Ureter (tissue), 1 donor: ENCODE measurements around the gene PGA3. TPM values are rescaled to one million over a fixed set of nuclear protein-coding genes. Genes with fewer than 3 reads are reported as not detected.
"Not testable (repeated sequence)": the region's sequence is repeated elsewhere in the genome, so short reads cannot be mapped to it uniquely, and the experiment has no call there.

Experiments
- DNase-seq: peaks from one replicate; pipeline ENCODE4 v3.0.0-alpha.2; 2020; ENCODE audit warnings: low spot score
- total RNA-seq: library from RNA; stranded (reverse); gene quantifications from one replicate; pipeline ENCODE4 v1.2.4, GENCODE V29; 2023
- donor health status: DM: yes; HTN: yes; CAD: no.

PGA3 gene
- total RNA-seq, 1 donor from 2014 or later = not detected

DNA sequence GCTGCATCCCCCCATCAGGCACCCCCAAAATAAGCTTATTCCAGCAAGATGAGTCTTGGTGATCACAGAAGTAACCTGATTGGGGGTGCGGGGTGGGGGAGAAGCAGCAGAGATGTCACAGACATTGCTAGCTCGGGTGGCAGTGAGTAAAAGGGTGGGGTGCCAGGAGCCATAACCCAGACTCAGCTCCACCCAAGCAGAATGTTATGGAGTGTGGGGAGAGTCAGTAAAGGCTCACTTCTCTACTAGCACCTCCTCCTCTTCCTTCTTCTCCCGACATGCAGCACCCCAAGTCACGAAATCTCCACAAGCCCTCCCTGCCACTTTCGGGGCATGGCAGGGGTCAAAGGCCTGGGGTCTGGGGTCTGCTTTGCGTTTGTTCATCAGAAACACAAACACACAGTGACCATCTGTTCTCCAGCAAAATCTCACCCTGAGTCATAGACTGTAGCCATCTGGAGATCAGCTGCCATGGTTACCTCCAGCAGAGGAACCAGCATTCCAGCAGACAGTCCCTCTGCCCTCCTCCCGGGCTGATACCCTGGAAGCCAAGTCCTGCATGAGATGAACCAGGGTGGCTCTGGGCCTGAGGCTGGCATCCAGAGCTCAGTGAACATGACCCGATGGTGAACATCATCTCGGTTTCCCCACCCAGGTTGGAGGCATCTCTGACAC is 4.5 kb downstream of the PGA3 start:
- not testable (repeated sequence) for DNase-seq

DNA sequence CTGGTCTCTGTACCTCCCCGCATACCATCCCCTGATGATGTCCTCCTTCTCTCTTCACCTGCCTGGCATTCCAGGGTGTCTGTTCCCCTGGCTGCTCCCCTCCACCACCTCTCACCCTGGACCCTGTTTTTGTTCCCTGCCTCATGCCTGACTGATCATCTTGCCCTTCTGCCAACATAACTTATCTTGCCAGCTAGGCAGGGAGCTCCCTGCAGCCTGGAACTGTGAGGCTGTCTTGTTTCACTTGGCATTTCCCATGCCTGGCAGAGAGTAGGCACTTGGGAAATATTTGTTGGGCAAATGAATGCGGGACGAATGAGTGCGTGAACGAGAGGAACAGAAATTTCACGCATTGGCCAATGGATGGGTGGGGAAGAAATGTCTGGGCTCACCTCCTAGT is 7.3 kb downstream of the PGA3 start:
- DNase-seq = not testable (repeated sequence)

DNA sequence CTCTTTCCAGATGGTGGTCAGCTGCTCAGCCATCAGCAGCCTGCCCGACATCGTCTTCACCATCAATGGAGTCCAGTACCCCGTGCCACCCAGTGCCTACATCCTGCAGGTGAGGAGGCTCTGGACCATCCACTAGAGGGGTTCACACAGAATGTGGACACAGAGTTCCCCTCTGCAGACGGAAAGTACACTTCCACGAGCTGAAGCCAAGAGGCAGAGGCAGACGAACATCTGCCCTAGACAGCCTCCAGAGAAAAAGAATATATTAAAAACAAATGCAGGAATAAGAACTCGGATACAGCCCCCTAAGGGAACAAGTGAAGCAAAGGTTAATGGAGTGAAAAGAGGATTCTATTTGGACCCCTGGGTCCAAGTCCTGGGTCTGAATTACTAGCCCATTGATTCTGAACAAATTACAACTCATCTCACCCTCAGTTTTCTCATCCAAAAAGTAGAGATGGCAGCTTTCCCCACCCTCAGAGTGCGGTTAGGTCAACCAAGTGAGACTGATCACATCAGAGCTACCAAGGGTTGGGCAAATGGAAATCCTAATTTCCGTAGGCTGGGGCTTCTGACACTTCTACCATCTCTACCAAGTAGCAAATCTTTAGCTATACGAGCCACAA is 8.1 kb downstream of the PGA3 start:
- not testable (repeated sequence) for DNase-seq

DNA sequence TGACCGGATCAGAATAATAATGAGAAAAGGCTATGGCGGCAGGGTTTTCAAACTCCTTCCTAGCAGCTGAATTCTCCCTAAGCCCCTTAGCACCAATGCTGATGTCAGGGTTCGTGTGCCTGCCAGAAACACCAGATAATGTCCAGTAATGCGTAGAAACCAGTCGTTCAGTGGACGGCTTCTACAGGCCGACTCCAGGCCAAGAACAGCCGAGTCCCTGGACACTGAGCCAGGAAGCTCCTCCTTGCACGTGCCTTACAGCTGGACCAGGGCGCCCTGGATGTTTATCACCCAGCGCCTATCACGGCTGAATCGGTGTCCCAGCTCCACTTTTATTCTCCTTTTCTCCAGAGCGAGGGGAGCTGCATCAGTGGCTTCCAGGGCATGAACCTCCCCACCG is 8.9 kb downstream of the PGA3 start:
- not testable (repeated sequence) for DNase-seq

DNA sequence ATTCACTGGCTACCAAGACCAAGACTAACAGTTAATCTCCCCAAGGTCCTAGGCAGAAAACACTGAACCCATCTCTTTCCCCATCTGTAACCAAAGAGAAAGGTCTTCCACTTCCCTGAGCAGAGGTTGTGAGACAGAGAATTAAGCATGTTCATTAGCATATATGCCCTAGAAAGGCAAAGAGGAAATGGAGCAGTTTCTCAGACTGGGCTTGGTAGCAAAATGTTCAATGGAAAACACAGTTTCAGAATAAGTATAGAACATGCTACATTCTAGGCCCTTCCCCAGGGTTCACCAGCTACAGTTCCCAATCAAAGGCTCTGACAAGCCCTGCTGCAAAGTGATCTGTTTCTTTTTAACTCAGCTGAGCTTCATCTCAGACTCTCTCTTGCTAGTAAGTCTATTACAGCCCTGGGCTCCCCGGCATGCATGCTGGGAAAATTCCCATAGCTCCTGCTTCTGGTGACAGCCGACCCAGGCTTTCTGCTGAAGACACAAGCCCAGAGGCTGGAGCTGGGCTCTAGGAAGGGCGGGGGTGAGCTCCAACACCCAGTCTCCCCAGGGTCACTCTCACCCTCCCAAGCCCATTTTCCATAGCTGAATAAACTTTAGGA is 10.5 kb downstream of the PGA3 start:
- not testable (repeated sequence) for DNase-seq

DNA sequence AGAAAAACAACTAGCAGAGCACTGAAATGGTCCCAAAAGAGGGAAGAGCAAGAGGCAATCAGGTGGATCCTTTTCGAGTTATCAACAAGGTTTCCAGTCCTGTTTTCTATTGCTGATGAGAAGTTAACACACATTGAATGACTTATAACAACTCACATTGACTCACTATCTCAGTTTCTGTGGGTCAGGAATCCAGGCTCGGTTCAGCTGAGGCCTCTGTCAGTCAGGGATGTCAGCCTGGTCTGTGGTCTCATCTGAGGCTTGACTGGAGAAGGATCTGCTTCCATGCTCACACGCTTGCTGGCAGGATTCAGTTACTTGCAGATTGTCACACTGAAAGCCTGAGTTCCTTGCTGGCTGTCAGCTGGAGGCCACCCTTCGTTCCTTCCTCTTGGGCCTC is 15.0 kb downstream of the PGA3 start:
- DNase-seq = not testable (repeated sequence)

DNA sequence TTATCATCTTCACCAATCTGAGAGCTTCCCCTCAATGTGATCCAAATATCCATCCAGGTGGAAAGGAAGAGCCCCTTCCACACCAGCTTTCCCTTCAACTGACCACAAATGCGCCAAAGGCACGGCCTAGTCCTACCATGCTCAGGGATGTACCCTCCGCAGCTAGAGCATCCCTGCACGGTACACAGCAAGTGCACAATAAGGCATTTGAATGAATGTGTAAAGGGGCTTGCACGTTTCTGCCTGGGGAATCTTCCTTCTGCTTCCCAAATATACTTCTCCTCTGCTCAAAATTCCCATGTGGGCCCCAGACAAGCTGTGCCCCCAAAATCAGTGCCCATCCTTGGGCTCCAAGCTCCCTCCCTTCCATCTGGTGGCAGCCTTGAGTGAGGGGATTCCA is 15.7 kb downstream of the PGA3 start:
- not testable (repeated sequence) for DNase-seq

DNA sequence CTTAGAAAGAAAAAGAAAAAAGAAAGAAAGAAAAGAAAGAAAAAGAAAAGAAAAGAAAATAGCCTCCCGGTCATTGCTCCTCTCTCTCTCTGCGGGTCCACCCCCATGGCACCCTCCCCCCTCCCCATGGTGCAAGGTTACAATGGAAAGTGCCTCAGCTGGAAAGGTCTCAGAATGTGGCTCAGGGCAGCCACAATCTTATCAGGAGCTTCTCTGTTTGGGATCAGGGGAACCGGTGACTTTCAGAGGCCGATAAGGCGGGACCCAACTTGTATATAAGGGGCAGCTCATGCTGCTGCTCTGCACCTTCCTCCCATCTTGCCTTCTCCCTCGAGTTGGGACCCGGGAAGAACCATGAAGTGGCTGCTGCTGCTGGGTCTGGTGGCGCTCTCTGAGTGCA is 18.7 kb downstream of the PGA3 start, which contains the start of gene PGA4:
PGA4 (plus strand) TSS at position 301 of the 400 bp plus-strand sequence; CDS start at position 355, 54 bp downstream.
- DNase-seq = not testable (repeated sequence)

DNA sequence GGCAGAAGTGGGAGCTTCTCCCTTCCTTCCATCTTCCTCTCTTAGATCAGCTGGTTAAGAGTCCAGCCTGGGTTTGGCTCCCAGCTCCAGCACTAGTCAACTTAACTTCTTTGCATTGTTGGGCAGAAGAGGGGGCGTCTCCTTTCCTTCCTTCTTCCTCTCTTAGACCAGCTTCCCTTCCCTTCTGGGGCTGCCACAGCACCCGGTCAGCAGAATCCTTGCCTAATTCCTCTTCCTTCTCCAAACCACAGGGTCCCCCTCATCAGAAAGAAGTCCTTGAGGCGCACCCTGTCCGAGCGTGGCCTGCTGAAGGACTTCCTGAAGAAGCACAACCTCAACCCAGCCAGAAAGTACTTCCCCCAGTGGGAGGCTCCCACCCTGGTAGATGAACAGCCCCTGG is 19.4 kb downstream of the PGA3 start:
- DNase-seq = not testable (repeated sequence)

DNA sequence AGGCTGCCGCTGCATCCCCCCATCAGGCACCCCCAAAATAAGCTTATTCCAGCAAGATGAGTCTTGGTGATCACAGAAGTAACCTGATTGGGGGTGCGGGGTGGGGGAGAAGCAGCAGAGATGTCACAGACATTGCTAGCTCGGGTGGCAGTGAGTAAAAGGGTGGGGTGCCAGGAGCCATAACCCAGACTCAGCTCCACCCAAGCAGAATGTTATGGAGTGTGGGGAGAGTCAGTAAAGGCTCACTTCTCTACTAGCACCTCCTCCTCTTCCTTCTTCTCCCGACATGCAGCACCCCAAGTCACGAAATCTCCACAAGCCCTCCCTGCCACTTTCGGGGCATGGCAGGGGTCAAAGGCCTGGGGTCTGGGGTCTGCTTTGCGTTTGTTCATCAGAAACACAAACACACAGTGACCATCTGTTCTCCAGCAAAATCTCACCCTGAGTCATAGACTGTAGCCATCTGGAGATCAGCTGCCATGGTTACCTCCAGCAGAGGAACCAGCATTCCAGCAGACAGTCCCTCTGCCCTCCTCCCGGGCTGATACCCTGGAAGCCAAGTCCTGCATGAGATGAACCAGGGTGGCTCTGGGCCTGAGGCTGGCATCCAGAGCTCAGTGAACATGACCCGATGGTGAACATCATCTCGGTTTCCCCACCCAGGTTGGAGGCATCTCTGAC is 23.3 kb downstream of the PGA3 start:
- DNase-seq = not testable (repeated sequence)

DNA sequence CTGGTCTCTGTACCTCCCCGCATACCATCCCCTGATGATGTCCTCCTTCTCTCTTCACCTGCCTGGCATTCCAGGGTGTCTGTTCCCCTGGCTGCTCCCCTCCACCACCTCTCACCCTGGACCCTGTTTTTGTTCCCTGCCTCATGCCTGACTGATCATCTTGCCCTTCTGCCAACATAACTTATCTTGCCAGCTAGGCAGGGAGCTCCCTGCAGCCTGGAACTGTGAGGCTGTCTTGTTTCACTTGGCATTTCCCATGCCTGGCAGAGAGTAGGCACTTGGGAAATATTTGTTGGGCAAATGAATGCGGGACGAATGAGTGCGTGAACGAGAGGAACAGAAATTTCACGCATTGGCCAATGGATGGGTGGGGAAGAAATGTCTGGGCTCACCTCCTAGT is 26.1 kb downstream of the PGA3 start:
- DNase-seq = not testable (repeated sequence)

DNA sequence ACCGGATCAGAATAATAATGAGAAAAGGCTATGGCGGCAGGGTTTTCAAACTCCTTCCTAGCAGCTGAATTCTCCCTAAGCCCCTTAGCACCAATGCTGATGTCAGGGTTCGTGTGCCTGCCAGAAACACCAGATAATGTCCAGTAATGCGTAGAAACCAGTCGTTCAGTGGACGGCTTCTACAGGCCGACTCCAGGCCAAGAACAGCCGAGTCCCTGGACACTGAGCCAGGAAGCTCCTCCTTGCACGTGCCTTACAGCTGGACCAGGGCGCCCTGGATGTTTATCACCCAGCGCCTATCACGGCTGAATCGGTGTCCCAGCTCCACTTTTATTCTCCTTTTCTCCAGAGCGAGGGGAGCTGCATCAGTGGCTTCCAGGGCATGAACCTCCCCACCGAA is 27.7 kb downstream of the PGA3 start:
- DNase-seq = not testable (repeated sequence)

DNA sequence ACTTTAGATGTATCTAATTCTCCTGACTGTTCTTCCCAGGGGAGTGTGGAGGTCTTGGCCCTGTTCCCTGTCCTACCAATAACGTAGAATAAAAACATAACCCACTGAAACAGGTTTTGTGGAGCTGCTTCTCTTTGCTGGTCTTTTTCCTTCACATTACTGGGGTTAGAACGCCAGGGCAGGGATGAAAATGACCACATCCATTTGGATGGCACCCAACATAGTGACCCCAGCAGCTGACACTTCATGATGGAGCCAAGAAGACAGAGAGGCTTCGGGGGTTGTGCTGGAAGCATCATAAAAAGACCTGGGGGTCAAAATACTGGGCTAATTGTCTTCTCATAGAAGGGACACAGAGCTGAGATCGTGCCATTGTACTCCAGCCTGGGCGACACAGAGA is 28.3 kb downstream of the PGA3 start:
- not testable (repeated sequence) for DNase-seq

DNA sequence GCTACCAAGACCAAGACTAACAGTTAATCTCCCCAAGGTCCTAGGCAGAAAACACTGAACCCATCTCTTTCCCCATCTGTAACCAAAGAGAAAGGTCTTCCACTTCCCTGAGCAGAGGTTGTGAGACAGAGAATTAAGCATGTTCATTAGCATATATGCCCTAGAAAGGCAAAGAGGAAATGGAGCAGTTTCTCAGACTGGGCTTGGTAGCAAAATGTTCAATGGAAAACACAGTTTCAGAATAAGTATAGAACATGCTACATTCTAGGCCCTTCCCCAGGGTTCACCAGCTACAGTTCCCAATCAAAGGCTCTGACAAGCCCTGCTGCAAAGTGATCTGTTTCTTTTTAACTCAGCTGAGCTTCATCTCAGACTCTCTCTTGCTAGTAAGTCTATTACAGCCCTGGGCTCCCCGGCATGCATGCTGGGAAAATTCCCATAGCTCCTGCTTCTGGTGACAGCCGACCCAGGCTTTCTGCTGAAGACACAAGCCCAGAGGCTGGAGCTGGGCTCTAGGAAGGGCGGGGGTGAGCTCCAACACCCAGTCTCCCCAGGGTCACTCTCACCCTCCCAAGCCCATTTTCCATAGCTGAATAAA is 29.3 kb downstream of the PGA3 start:
- not testable (repeated sequence) for DNase-seq

DNA sequence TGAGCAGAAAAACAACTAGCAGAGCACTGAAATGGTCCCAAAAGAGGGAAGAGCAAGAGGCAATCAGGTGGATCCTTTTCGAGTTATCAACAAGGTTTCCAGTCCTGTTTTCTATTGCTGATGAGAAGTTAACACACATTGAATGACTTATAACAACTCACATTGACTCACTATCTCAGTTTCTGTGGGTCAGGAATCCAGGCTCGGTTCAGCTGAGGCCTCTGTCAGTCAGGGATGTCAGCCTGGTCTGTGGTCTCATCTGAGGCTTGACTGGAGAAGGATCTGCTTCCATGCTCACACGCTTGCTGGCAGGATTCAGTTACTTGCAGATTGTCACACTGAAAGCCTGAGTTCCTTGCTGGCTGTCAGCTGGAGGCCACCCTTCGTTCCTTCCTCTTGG is 33.8 kb downstream of the PGA3 start:
- DNase-seq = not testable (repeated sequence)

DNA sequence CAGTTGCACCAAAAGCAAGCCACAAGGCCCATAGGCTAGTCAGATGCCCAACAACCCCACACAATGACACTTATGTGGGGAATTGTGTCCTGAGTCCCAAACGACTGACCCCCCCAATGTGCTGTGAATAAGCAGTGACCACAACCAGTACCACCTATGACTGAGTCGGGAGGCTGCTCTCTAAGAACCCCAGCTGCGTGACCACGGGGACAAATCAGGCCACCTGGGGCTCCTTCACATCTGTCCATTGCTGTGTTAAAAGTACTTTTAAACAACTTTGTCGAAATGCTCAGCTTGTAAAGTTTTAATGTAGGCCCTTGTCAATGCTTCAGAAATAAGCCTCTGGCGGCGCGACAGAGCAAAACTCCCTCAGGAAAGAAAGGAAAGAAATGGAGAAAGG is 37.0 kb downstream of the PGA3 start:
- not testable (repeated sequence) for DNase-seq

DNA sequence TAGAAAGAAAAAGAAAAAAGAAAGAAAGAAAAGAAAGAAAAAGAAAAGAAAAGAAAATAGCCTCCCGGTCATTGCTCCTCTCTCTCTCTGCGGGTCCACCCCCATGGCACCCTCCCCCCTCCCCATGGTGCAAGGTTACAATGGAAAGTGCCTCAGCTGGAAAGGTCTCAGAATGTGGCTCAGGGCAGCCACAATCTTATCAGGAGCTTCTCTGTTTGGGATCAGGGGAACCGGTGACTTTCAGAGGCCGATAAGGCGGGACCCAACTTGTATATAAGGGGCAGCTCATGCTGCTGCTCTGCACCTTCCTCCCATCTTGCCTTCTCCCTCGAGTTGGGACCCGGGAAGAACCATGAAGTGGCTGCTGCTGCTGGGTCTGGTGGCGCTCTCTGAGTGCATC is 37.6 kb downstream of the PGA3 start, which contains the start of gene PGA5:
PGA5 (plus strand) TSS at position 301 of the 400 bp plus-strand sequence; CDS start at position 353, 52 bp downstream.
- not testable (repeated sequence) for DNase-seq

DNA sequence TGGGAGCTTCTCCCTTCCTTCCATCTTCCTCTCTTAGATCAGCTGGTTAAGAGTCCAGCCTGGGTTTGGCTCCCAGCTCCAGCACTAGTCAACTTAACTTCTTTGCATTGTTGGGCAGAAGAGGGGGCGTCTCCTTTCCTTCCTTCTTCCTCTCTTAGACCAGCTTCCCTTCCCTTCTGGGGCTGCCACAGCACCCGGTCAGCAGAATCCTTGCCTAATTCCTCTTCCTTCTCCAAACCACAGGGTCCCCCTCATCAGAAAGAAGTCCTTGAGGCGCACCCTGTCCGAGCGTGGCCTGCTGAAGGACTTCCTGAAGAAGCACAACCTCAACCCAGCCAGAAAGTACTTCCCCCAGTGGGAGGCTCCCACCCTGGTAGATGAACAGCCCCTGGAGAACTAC is 38.2 kb downstream of the PGA3 start:
- DNase-seq = not testable (repeated sequence)

DNA sequence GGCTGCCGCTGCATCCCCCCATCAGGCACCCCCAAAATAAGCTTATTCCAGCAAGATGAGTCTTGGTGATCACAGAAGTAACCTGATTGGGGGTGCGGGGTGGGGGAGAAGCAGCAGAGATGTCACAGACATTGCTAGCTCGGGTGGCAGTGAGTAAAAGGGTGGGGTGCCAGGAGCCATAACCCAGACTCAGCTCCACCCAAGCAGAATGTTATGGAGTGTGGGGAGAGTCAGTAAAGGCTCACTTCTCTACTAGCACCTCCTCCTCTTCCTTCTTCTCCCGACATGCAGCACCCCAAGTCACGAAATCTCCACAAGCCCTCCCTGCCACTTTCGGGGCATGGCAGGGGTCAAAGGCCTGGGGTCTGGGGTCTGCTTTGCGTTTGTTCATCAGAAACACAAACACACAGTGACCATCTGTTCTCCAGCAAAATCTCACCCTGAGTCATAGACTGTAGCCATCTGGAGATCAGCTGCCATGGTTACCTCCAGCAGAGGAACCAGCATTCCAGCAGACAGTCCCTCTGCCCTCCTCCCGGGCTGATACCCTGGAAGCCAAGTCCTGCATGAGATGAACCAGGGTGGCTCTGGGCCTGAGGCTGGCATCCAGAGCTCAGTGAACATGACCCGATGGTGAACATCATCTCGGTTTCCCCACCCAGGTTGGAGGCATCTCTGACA is 42.1 kb downstream of the PGA3 start:
- DNase-seq = not testable (repeated sequence)

DNA sequence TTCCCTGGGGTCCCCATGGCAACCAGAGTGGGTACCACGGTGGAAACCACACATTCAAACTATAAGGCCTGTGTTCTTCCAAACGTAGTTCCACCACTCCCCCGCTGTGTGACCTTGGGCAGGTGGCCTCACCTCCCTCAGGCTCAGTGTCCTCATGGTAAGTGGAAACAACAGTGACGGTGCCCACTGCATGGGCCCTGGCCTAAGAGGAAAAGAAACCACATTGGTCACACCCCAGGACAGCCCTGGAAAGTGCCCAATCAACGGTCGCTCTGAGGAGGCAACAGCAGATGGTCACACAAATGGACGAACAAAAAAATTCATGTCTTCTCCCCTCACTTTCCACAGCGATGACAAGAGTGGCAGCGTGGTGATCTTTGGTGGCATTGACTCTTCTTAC is 44.8 kb downstream of the PGA3 start:
- DNase-seq = not testable (repeated sequence)

DNA sequence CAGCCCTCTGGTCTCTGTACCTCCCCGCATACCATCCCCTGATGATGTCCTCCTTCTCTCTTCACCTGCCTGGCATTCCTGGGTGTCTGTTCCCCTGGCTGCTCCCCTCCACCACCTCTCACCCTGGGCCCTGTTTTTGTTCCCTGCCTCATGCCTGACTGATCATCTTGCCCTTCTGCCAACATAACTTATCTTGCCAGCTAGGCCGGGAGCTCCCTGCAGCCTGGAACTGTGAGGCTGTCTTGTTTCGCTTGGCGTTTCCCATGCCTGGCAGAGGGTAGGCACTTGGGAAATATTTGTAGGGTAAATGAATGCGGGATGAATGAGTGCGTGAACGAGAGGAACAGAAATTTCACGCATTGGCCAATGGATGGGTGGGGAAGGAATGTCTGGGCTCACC is 45.9 kb downstream of the PGA3 start:
- DNase-seq = not testable (repeated sequence)
